Uterus (tissue), 2 donors: ENCODE results near the gene SCD5.

Experiments used
- POLR2A ChIP-seq, 2 donors: fragments of 450-650 bp; IDR thresholded peaks; one replicate each; pipeline ENCODE4 v1.6.1; 2016; ENCODE audit warnings: antibody characterized with exemption in 2 of 2, mild to moderate bottlenecking in 1 of 2, moderate library complexity in 1 of 2
- TF ChIP-seq, protein P1 (sequence below), 4 experiments: fragments of 200-600 bp in 2 of 4; fragments of 450-650 bp in 2 of 4; sonication (generic) in 2 of 4; IDR thresholded peaks; one replicate each; pipeline ENCODE4 v1.5.1; 2016 to 2019; ENCODE audit warnings: antibody characterized with exemption in 4 of 4, mild to moderate bottlenecking in 2 of 4, moderate library complexity in 1 of 4

DNA sequence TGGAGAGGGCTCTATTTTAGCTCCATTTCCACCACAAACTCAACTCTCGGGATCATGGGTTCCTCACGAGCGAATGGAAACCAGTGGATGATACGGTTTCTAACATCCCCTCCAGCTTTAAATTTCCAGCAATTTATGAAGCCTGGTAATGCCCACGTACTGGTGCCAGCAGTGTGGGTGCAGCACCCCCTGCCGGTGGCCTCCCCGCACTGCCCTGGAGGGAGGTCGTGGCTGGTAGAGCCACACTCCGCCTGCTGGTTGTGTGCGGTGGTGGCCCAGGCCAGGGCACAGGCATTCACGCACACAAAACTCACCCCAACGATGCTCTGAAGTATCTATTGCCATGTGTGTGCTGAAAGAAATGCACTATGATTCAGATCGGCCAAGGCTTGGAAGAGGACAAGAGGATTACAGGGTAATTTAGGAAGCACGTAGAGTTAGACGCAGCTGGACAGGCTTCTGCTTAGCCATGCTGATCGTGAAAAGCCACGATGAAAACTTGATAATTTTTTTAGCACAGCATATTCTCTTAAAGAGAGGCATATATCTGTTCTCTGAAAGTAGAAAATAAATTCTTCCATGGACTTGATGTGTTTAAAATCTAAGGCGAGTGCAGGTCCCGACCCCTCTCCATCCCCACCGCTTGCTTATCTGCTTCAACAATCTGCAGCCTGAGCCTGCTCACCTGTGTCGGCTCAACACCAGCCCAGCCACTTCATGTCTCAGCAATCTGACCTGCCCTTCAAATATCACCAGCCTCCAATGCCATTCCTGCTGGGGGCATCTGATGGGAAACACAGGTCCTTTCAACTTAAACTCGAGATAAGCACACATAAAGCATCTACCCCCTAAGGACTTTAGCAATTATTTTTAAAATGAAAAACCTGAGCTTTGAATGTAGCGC lies 59.1 kb downstream of the SCD5 start:
- TF ChIP-seq, protein P1, sequence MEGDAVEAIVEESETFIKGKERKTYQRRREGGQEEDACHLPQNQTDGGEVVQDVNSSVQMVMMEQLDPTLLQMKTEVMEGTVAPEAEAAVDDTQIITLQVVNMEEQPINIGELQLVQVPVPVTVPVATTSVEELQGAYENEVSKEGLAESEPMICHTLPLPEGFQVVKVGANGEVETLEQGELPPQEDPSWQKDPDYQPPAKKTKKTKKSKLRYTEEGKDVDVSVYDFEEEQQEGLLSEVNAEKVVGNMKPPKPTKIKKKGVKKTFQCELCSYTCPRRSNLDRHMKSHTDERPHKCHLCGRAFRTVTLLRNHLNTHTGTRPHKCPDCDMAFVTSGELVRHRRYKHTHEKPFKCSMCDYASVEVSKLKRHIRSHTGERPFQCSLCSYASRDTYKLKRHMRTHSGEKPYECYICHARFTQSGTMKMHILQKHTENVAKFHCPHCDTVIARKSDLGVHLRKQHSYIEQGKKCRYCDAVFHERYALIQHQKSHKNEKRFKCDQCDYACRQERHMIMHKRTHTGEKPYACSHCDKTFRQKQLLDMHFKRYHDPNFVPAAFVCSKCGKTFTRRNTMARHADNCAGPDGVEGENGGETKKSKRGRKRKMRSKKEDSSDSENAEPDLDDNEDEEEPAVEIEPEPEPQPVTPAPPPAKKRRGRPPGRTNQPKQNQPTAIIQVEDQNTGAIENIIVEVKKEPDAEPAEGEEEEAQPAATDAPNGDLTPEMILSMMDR (IDR thresholded peaks at IDR 0.05), result peak; percentile 38 to 70 (median 52)
- no peak for TF ChIP-seq POLR2A (IDR thresholded peaks at IDR 0.05)
